Ovary (tissue), 3 donors: ENCODE data around the gene OR1E2.

Experiments
- CTCF ChIP-seq, 3 donors: fragments of 450-650 bp in 2 of 3; fragments of 200-600 bp in 1 of 3; IDR thresholded peaks; one replicate each; pipeline versions ENCODE4 v1.5.1 to v1.8.0; 2016 to 2022; ENCODE audit warnings: antibody characterized with exemption in 3 of 3, mild to moderate bottlenecking in 1 of 3
- POLR2A ChIP-seq: fragments of 450-650 bp; IDR thresholded peaks from one replicate; pipeline ENCODE4 v1.6.1; 2017; ENCODE audit warnings: antibody characterized with exemption, mild to moderate bottlenecking, moderate library complexity
- donor health status: DM: no; HTN: no; CAD: no.

- TF ChIP-seq CTCF (IDR thresholded peaks at IDR 0.05), result no peak
- no peak for TF ChIP-seq POLR2A
These were observed 42.4 kb upstream of the OR1E2 start, which contains the start of gene ASPA for GRCh38 chr17:3475812-3476610.
